Fibroblast of skin of back (primary cell): ENCODE measurements around the gene ACE.

Source experiments
- DNase-seq: peaks from one replicate; pipeline ENCODE4 v3.0.0-alpha.2; 2013

ACE gene

GRCh38 chr17:63538693-63539595 lies 62.1 kb downstream of the ACE start:
- no peak for DNase-seq

DNA sequence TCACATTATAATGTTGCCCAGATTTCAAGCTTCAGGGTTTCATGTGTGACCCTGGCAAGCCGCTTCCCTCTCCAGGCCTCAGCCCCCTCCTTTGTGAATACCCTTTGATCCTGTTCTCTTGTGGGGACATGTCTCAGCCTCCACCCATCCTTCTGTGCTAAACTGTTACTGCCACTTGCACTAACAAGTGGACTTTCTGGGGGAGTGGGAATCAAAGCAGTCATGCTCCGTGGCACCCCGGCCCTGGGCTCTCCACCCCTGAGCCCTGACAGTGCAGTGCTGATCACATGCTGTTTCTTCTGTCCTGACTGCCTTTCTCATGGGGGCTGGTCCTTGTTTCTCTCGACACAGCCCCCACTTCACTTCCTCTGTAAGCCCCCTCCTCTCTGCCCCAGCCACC lies 63.7 kb downstream of the ACE start:
- no peak for DNase-seq

DNA sequence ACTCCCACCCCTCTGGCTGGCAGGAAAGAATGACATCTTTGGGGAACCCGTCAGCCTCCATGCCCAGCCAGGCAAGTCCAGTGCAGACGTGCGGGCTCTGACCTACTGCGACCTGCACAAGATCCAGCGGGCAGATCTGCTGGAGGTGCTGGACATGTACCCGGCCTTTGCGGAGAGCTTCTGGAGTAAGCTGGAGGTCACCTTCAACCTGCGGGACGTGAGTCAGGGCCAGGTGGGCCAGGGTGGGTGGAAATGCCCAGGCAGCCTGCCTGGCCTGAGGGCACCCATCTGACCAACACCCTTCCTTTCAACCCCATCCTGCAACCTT lies 65.3 kb downstream of the ACE start:
- DNase-seq = no peak

DNA sequence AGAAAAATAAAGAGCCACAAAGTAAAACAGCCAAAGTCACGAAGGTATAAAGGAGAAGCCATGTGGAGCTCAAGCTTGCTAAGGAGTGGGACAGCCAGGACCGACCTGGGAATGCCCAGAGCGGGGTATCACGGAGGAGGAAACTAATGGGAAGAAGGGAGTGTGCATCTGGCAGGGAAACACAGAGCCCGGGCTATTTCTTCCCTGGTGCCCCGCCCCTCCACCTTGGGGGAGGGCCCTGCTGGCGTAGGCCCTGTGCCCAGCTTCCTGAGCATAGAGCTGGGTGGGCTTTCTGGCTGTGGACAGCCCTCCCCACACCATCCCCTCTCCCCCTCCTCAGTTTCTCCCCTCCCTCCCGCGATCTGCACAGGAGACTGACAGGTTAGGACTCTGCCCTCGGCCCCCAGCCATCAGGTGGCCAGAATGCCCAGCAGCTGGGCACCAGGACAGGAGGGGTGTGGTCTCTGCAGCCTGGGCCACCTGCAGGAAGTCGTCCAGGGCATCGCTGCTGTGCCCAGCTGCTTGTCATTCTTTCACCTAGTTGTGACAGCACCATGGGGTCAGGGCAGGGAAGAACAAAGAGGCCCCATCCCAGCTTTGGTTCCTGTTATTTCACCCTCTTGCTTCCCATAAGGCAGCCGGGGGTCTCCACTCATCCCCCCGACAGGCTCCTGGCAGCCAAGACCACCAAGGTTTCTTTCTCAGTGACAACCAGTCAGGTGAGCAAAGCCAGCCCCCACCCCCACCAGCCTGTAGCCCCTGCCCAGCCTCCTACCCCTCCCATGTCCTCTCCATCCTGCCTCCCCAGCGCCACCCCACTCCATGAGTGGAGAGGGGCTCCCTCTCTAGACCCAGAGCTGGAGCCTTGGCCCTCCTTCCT lies 66.3 kb downstream of the ACE start:
- no peak for DNase-seq

GRCh38 chr17:63543822-63544420 lies 67.1 kb downstream of the ACE start:
- no peak for DNase-seq

DNA sequence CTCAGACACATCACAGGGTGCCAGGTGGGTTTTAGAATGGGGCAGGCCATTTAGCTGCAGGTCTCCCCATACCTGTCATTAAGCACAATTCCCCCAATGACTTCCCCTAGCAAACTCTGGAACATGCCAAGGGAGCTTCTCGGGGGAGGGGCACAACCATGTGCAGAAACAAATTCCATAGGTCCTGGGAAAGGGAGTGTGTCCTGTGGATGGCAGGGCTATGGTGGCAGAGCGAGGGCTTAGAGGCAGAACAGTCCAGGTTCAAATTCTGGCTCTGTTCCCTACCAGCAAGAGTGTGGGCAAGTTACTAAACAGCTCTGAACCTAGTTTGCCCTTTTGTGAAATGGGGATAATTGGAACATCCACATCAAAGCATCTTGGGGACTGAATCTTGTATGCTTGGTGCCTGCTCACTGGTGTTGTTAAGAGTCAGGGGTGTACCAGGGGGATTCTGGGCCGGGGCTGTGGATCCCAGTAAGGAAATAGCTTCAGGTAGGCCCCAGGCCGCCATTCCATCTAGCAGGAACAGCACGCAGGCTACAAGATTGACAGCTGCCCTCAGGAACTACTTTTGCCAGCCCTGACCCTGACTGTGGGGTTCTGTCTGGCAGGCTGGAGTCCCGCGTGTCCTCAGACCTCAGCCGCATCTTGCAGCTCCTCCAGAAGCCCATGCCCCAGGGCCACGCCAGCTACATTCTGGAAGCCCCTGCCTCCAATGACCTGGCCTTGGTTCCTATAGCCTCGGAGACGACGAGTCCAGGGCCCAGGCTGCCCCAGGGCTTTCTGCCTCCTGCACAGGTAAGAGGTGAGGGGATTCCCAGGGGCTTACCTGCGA lies 67.8 kb downstream of the ACE start:
- DNase-seq = no peak

GRCh38 chr17:63546308-63547082 lies 69.6 kb downstream of the ACE start:
- DNase-seq = no peak

GRCh38 chr17:63547083-63547523 lies 70.2 kb downstream of the ACE start:
- DNase-seq = no peak
